Measurements from ENCODE around the gene PTCHD1. TPM values are rescaled to one million over a fixed set of nuclear protein-coding genes. Genes with fewer than 3 reads are reported as not detected.

PTCHD1 gene
- polyA plus RNA-seq, 2 of the 4 experiments (the other 2 are of a cell fraction) = not detected

GRCh38 chrX:23356189-23356588 is 21.5 kb downstream of the PTCHD1 start:
- ChIA-PET POLR2A (no interaction called here), CTCF (no interaction called here)
- no peak for TF ChIP-seq ZNF302 (CRISPR knock-in tag; IDR thresholded peaks at IDR 0.05)
- no peak for TF ChIP-seq TP53 (CRISPR knock-in tag; IDR thresholded peaks at IDR 0.05)
- no peak for DNase-seq (ENCODE audit: low read depth in 1 of 2, low spot score in 1 of 2)
- H3K4me1 ChIP-seq = no peaks in the 10 kb centered on the region
- no peak overlapping the region for H3K4me3 ChIP-seq
- FAIRE-seq = no peak
- H3K4me2 ChIP-seq = no peak overlapping the region
- WGBS (ENCODE audit: missing lambda C conversion rate) = 30% methylated on average over 6 of the region's 6 CpGs
- no peaks in the 10 kb centered on the region for H3K9me3 ChIP-seq
- no peak overlapping the region for H3K27ac ChIP-seq
- no peak for ATAC-seq

- CTCF ChIA-PET = no interaction called here
- POLR2A ChIA-PET = no interaction called here
- FAIRE-seq (no peak), DNase-seq (ENCODE audit: low read depth in 1 of 2, low spot score in 1 of 2) (no peak), ATAC-seq (no peak)
- H3K9me3 ChIP-seq = no peaks in the 10 kb centered on the region
- no peak for TF ChIP-seq JUN (IDR thresholded peaks at IDR 0.05)
- no peak for TF ChIP-seq HOXB13 (CRISPR knock-in tag; IDR thresholded peaks at IDR 0.05; ENCODE audit: low read depth)
- no peak for TF ChIP-seq SMC3 (IDR thresholded peaks at IDR 0.05)
- no peak for TF ChIP-seq NPAS2 (CRISPR knock-in tag; IDR thresholded peaks at IDR 0.05; ENCODE audit: borderline replicate concordance)
- no peak for TF ChIP-seq EHMT2 (IDR thresholded peaks at IDR 0.05; ENCODE audit: low read depth)
- no peak for TF ChIP-seq MAFK (IDR thresholded peaks at IDR 0.05; ENCODE audit: partially characterized antibody)
- no peak for TF ChIP-seq CTCF (IDR thresholded peaks at IDR 0.05)
- no peak for TF ChIP-seq CEBPB (IDR thresholded peaks at IDR 0.05)
- TF ChIP-seq CBX8 (IDR thresholded peaks at IDR 0.05) = no peak
- no peak for TF ChIP-seq ELK1 (IDR thresholded peaks at IDR 0.05; ENCODE audit: low read depth, low read length)
- TF ChIP-seq RCOR1 (IDR thresholded peaks at IDR 0.05; ENCODE audit: low read depth, low read length) = no peak
- no peak for TF ChIP-seq ZFP36 (IDR thresholded peaks at IDR 0.05; ENCODE audit: borderline replicate concordance, partially characterized antibody)
- TF ChIP-seq RARB (CRISPR knock-in tag; IDR thresholded peaks at IDR 0.05) = no peak
- no peak for TF ChIP-seq EP300 (IDR thresholded peaks at IDR 0.05)
- no peak for TF ChIP-seq ZSCAN20 (CRISPR knock-in tag; IDR thresholded peaks at IDR 0.05)
- TF ChIP-seq JUNB (IDR thresholded peaks at IDR 0.05) = no peak
- TF ChIP-seq BCL3 (IDR thresholded peaks at IDR 0.05) = no peak
- no peak for TF ChIP-seq REST (IDR thresholded peaks at IDR 0.05)
- H3K4me2 ChIP-seq = no peak overlapping the region
- H3K4me3 ChIP-seq = no peak overlapping the region
- 0% methylated on average over 3 of the region's 3 CpGs for WGBS (ENCODE audit: missing lambda C conversion rate)
- no peak overlapping the region for H3K27ac ChIP-seq
- no peaks in the 10 kb centered on the region for H3K4me1 ChIP-seq
Measured at GRCh38 chrX:23364416-23364815, 29.8 kb downstream of the PTCHD1 start.
